Measurements from ENCODE around the gene EMSY. TPM values are rescaled to one million over a fixed set of nuclear protein-coding genes. Genes with fewer than 3 reads are reported as not detected.

EMSY gene
- total RNA-seq, 4 donors from 2014 or later = 18.8 to 43.6 (median 19.9) TPM

DNA sequence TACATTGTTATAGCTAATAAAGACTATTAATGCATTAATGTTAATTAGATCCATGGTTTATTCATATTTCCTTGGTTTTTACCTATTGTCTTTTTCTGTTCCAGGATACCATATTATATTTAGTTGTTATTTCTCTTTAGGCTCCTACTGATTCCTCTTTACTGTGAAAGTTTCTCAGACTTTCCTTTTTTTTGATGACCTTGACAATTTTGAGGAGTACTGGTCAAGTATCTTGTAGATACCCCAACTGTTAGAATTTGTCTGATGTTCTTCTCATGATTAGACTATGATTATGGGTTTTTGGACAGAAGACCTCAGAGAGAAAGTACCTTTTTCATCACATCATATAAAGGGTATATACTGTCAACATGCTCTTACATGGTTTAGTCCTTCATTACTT, 26.6 kb downstream of the EMSY start:
- intact Hi-C loops (cut with DNase I; ENCODE audit: low total_unique reads) (no loop called here), in situ Hi-C loops (cut with MboI; ENCODE audit: low sequenced_read_pairs in 4 of 4) (no loop called here)
- Histone ChIP-seq H3K9me3 (no peaks in the 10 kb centered on the region), H3K4me1 (no peaks in the 10 kb centered on the region), H3K4me3 (no peak overlapping the region), H3K36me3 (peaks cover 0 to 48% of the 10 kb centered on the region in 2 donors), H3K27ac (no peak overlapping the region), H3K27me3 (no peaks in the 10 kb centered on the region)
- no peak for TF ChIP-seq POLR2A (IDR thresholded peaks at IDR 0.05)
- TF ChIP-seq CTCF (IDR thresholded peaks at IDR 0.05 in 4 of 5, conservative IDR thresholded peaks at IDR 0.05 in 1 of 5) = no peak
- DNase-seq = no peak
- no peak for ATAC-seq

DNA sequence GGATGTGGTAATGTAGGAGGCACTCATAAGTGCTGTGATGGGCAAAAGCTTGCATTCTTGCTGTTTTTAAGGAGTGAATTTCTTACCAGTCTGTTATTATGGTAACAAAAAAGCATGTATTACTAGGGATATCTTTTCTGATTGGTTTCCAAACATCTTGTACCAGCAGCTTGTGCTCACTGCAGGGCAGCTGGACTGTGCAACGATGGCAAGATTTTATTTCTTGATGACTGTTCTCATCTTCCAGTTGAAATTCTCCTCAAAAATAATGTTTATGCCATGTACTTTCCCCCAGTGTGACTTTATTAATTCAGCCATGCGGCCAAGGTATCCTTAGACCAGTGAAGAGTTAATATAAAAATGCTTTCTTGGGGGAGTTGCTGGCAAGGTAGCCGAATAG, 35.4 kb downstream of the EMSY start:
- no peak for ATAC-seq
- Histone ChIP-seq H3K27ac (no peak overlapping the region), H3K9me3 (no peaks in the 10 kb centered on the region), H3K4me3 (no peak overlapping the region), H3K4me1 (no peaks in the 10 kb centered on the region), H3K27me3 (no peaks in the 10 kb centered on the region), H3K36me3 (peaks cover 0 to 17% of the 10 kb centered on the region in 2 donors)
- no peak for TF ChIP-seq POLR2A (IDR thresholded peaks at IDR 0.05)
- no peak for TF ChIP-seq CTCF (IDR thresholded peaks at IDR 0.05 in 4 of 5, conservative IDR thresholded peaks at IDR 0.05 in 1 of 5)
- in situ Hi-C loops (cut with MboI; ENCODE audit: low sequenced_read_pairs in 4 of 4) = no loop called here
- DNase-seq = no peak
- intact Hi-C loops (cut with DNase I; ENCODE audit: low total_unique reads) = no loop called here

DNA sequence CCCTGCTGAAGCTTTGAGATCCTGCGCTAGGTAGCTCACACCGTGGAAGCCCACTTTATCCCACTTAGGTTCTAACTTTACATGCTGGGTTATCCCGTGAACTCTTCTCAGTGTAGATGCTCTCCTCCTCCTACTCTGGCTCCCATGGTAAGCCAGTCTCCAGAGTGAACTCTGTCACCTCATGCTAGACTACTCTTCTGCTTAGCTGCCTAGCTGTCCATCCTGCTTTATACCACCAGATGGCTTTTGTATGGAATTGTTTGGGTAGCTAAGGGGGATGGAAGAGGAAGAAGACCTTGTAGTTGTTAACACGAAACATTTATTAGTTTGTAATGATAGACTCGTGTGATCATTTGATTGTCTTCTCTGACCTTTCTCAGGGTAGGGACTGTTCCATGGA, 46.8 kb downstream of the EMSY start:
- Histone ChIP-seq H3K4me3 (no peak overlapping the region), H3K27ac (no peak overlapping the region), H3K9me3 (no peaks in the 10 kb centered on the region), H3K36me3 (no peaks in the 10 kb centered on the region), H3K27me3 (no peaks in the 10 kb centered on the region), H3K4me1 (no peaks in the 10 kb centered on the region)
- DNase-seq (no peak), ATAC-seq (no peak)
- intact Hi-C loops (cut with DNase I; ENCODE audit: low total_unique reads) = no loop called here
- TF ChIP-seq POLR2A (IDR thresholded peaks at IDR 0.05) (no peak), CTCF (IDR thresholded peaks at IDR 0.05 in 4 of 5, conservative IDR thresholded peaks at IDR 0.05 in 1 of 5) (no peak)
- in situ Hi-C loops (cut with MboI; ENCODE audit: low sequenced_read_pairs in 4 of 4) = no loop called here

DNA sequence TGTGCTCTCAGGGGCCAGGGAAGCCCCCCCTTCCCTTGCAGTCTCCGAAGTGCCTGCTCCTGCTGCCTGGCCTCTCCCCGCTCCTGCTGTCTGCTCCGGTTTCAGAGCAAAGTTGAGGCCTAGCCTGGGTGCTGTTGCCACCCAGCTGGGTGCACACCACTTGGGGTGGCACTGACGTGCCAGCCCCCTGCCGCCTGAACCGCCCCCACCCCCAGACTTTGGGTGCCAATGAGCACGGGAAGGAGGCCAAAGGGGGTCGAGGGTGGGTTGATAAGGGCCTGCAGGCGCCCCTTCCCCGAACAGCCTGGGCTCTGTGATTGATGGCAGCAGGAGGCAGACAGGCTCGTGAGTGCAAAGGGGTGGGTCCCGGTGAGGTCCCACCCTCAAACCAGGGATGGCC, 48.2 kb downstream of the EMSY start:
- intact Hi-C loops (cut with DNase I; ENCODE audit: low total_unique reads) (no loop called here), in situ Hi-C loops (cut with MboI; ENCODE audit: low sequenced_read_pairs in 4 of 4) (no loop called here)
- Histone ChIP-seq H3K9me3 (no peaks in the 10 kb centered on the region), H3K4me1 (no peaks in the 10 kb centered on the region), H3K36me3 (no peaks in the 10 kb centered on the region), H3K4me3 (no peak overlapping the region), H3K27me3 (no peaks in the 10 kb centered on the region), H3K27ac (no peak overlapping the region)
- no peak for DNase-seq
- no peak for ATAC-seq
- no peak for TF ChIP-seq POLR2A (IDR thresholded peaks at IDR 0.05)
- no peak for TF ChIP-seq CTCF (IDR thresholded peaks at IDR 0.05 in 4 of 5, conservative IDR thresholded peaks at IDR 0.05 in 1 of 5)

Data from gastrocnemius medialis (tissue), 4 donors.